HL-60 (cell line): ENCODE data around the gene BPIFB6.

Experiments used
- DNase-seq, 2 experiments: peaks; one replicate each; pipeline ENCODE4 v3.0.0-alpha.2; 2010 to 2020; ENCODE audit warnings: low read depth in 1 of 2, low spot score in 1 of 2
- H3K27ac ChIP-seq: fragments of 250-450 bp; sonication (Bioruptor Pico); replicated peaks from 2 replicates; pipeline ENCODE4 v1.5.1; 2020; ENCODE audit warnings: mild to moderate bottlenecking, moderate library complexity
- H3K27me3 ChIP-seq: fragments of 250-450 bp; sonication (Bioruptor Pico); 2 replicates; pipeline ENCODE4 v1.5.1; 2021; ENCODE audit warnings: mild to moderate bottlenecking, moderate library complexity; ENCODE audit not compliant: insufficient read depth, poor library complexity, severe bottlenecking
- H3K4me3 ChIP-seq: replicated peaks from 2 replicates; pipeline ENCODE4 v1.5.1; 2011; ENCODE audit warnings: mild to moderate bottlenecking, control low read depth, low read length; ENCODE audit not compliant: insufficient read depth
- GABPA ChIP-seq: IDR thresholded peaks from 2 replicates; pipeline ENCODE4 v1.6.1; 2012; ENCODE audit warnings: low read depth
- POLR2AphosphoS5 ChIP-seq: IDR thresholded peaks from 2 replicates; pipeline ENCODE4 v1.6.1; 2012; ENCODE audit warnings: low read depth
- SPI1 ChIP-seq: IDR thresholded peaks from 2 replicates; pipeline ENCODE4 v1.6.1; 2012; ENCODE audit warnings: low read depth, mild to moderate bottlenecking, borderline replicate concordance
- TF ChIP-seq, protein P1 (sequence below): IDR thresholded peaks from 2 replicates; pipeline ENCODE4 v1.6.1; 2012; ENCODE audit warnings: low read depth; ENCODE audit not compliant: insufficient replicate concordance
- TF ChIP-seq, protein P2 (sequence below): IDR thresholded peaks from one replicate; pipeline ENCODE4 v1.5.1; 2011; ENCODE audit warnings: low read length, control low read depth, inconsistent platforms; ENCODE audit not compliant: insufficient read depth

Gene BPIFB6

DNA sequence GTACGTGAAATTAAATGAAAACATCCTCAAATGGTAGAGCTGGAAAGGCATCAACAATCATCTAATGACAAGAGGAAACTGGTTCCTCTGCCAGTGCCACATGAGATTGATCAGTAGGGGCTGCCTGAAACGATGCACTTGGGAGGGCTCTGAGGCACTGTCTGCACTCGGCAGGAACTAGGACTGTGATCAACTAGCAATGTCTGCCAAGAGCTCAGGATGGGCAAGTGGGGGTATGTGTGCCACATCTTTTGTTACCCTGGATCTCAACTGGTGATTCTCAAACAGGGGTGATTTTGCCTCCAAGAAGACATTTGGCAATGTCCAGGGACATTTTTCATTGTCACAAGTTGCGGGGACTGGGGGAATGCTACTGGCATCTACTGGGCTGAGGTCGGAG is 1.9 kb downstream of the BPIFB6 start:
- Histone ChIP-seq H3K4me3 (no peak overlapping the region), H3K27me3 (no peaks in the 10 kb centered on the region), H3K27ac (no peak overlapping the region)
- no peak for TF ChIP-seq POLR2AphosphoS5
- TF ChIP-seq, protein P1, sequence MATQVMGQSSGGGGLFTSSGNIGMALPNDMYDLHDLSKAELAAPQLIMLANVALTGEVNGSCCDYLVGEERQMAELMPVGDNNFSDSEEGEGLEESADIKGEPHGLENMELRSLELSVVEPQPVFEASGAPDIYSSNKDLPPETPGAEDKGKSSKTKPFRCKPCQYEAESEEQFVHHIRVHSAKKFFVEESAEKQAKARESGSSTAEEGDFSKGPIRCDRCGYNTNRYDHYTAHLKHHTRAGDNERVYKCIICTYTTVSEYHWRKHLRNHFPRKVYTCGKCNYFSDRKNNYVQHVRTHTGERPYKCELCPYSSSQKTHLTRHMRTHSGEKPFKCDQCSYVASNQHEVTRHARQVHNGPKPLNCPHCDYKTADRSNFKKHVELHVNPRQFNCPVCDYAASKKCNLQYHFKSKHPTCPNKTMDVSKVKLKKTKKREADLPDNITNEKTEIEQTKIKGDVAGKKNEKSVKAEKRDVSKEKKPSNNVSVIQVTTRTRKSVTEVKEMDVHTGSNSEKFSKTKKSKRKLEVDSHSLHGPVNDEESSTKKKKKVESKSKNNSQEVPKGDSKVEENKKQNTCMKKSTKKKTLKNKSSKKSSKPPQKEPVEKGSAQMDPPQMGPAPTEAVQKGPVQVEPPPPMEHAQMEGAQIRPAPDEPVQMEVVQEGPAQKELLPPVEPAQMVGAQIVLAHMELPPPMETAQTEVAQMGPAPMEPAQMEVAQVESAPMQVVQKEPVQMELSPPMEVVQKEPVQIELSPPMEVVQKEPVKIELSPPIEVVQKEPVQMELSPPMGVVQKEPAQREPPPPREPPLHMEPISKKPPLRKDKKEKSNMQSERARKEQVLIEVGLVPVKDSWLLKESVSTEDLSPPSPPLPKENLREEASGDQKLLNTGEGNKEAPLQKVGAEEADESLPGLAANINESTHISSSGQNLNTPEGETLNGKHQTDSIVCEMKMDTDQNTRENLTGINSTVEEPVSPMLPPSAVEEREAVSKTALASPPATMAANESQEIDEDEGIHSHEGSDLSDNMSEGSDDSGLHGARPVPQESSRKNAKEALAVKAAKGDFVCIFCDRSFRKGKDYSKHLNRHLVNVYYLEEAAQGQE: no peak
- TF ChIP-seq GABPA: no peak
- TF ChIP-seq SPI1: no peak
- TF ChIP-seq, protein P2, sequence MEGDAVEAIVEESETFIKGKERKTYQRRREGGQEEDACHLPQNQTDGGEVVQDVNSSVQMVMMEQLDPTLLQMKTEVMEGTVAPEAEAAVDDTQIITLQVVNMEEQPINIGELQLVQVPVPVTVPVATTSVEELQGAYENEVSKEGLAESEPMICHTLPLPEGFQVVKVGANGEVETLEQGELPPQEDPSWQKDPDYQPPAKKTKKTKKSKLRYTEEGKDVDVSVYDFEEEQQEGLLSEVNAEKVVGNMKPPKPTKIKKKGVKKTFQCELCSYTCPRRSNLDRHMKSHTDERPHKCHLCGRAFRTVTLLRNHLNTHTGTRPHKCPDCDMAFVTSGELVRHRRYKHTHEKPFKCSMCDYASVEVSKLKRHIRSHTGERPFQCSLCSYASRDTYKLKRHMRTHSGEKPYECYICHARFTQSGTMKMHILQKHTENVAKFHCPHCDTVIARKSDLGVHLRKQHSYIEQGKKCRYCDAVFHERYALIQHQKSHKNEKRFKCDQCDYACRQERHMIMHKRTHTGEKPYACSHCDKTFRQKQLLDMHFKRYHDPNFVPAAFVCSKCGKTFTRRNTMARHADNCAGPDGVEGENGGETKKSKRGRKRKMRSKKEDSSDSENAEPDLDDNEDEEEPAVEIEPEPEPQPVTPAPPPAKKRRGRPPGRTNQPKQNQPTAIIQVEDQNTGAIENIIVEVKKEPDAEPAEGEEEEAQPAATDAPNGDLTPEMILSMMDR: no peak
- no peak for DNase-seq

DNA sequence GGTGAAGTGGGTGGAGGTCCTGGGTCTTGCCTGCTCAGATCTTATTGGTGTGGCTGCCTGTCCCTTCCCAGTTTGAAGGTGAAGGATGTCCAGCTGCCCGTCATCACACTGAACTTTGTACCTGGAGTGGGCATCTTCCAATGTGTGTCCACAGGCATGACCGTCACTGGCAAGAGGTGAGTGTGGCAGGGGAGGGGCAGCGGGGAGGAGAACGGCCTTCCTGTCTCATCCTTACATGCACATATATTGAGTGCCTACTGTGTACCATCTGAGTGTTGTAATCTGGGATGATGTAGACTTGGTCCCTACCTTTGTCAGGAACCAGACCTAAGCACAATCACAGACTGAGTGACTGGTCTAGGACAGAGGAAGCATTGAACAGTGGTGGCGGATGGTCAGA is 2.7 kb downstream of the BPIFB6 start:
- Histone ChIP-seq H3K4me3 (no peak overlapping the region), H3K27me3 (no peaks in the 10 kb centered on the region), H3K27ac (no peak overlapping the region)
- TF ChIP-seq GABPA (no peak), POLR2AphosphoS5 (no peak), SPI1 (no peak)
- TF ChIP-seq, protein P1: no peak
- TF ChIP-seq, protein P2: no peak
- no peak for DNase-seq

DNA sequence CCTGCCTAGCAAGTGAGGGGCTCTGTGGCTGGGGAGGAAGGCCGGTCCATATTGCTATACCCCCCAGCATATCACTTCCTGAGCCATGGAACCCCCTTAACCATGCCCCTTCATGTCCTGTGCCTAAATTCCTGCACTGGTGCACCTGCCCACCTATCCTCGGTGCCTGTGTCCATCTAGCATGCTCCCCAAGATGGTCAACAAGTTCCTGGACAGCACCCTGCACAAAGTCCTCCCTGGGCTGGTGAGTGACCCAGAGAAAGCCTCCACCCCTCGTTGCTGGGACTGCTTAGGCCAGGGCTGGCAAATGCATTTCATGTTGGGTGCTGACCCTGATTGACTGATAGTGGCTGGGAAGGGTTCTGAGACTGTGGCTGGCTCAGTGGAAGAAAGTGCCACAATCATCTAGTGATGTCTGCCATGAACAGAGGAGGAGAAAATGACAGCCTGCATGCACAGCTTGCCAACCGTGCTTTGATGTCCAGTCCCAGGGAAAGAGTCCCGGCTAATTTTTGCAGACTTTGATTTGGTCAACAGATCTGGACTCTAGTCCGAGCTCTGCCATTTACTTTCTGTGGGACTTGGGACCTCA is 3.5 kb downstream of the BPIFB6 start:
- DNase-seq: no peak
- Histone ChIP-seq H3K4me3 (no peak overlapping the region), H3K27ac (no peak overlapping the region), H3K27me3 (no peaks in the 10 kb centered on the region)
- no peak for TF ChIP-seq POLR2AphosphoS5
- no peak for TF ChIP-seq SPI1
- TF ChIP-seq, protein P1: no peak
- TF ChIP-seq GABPA: no peak
- TF ChIP-seq, protein P2: no peak
